Body of pancreas (tissue), 4 donors: ENCODE data around the gene PER3. TPM values are rescaled to one million over a fixed set of nuclear protein-coding genes. Genes with fewer than 3 reads are reported as not detected.

Experiments
- ATAC-seq: fragments of 150-250 bp; one replicate; pipeline ENCODE4 v1.9.1; 2016
- DNase-seq, 4 donors: peaks; one replicate each; pipeline ENCODE4 v3.0.0-alpha.2; 2019
- H3K27ac ChIP-seq, 4 donors: fragments of 200-600 bp; sonication (generic); 1 replicate in 3 of 4; 2 replicates in 1 of 4; pipeline versions ENCODE4 v1.5.1 to v1.6.1; 2016 to 2019; ENCODE audit warnings: mild to moderate bottlenecking in 1 of 4, mixed read lengths in 1 of 4, moderate library complexity in 1 of 4
- H3K27me3 ChIP-seq, 2 donors: fragments of 200-600 bp; sonication (generic); one replicate each; pipeline ENCODE4 v1.6.0; 2016; ENCODE audit warnings: mild to moderate bottlenecking in 1 of 2
- H3K36me3 ChIP-seq, 2 donors: fragments of 200-600 bp; sonication (generic); replicated peaks in 1 of 2; 2 replicates each; pipeline ENCODE4 v1.5.1; 2016; ENCODE audit warnings: low read depth in 2 of 2; ENCODE audit not compliant: insufficient read depth in 1 of 2
- H3K4me1 ChIP-seq: fragments of 200-600 bp; sonication (generic); one replicate; pipeline ENCODE4 v1.6.0; 2016
- H3K4me3 ChIP-seq, 2 donors: fragments of 200-600 bp; sonication (generic); 1 replicate in 1 of 2; 2 replicates in 1 of 2; pipeline ENCODE4 v1.5.1; 2016 to 2019
- H3K9me3 ChIP-seq, 3 donors: fragments of 200-600 bp; sonication (generic); 1 replicate in 2 of 3; 2 replicates in 1 of 3; pipeline ENCODE4 v1.5.1; 2016
- CTCF ChIP-seq, 7 experiments: fragments of 450-650 bp in 4 of 7; fragments of 200-600 bp in 3 of 7; sonication (generic) in 3 of 7; IDR thresholded peaks; one replicate each; pipeline ENCODE4 v1.5.1; 2016 to 2019; ENCODE audit warnings: antibody characterized with exemption in 7 of 7
- POLR2A ChIP-seq, 3 donors: fragments of 450-650 bp; IDR thresholded peaks; one replicate each; pipeline ENCODE4 v1.6.1; 2016; ENCODE audit warnings: antibody characterized with exemption in 3 of 3, mild to moderate bottlenecking in 2 of 3
- WGBS, 2 donors: methylation state at CpG; one replicate each; pipeline ENCODE4 v1.1.5; 2017; 5-methylcytosine and 5-hydroxymethylcytosine counted together
- intact Hi-C: fragments of 100-400 bp; cut with DNase I; formaldehyde crosslinking; loops from one replicate; pipeline ENCODE4 v1.15.1; 2023
- total RNA-seq, 2 donors: library from RNA; depleted of rRNA; stranded (reverse); fragments of >200 nt; gene quantifications; one replicate each; pipeline ENCODE4 v1.1.0, GENCODE V29; 2016

The PER3 gene
- total RNA-seq, 2 donors from 2014 or later: 10.4 to 11.9 TPM

- whole genome bisulfite sequencing, 2 donors: 56 to 73% methylated on average over 7 to 11 of the region's 11 CpGs
- TF ChIP-seq CTCF (IDR thresholded peaks at IDR 0.05): no peak
- no peak for TF ChIP-seq POLR2A (IDR thresholded peaks at IDR 0.05)
- DNase-seq (no peak), ATAC-seq (no peak)
- H3K36me3 ChIP-seq: no peaks in the 10 kb centered on the region
- H3K4me1 ChIP-seq: no peaks in the 10 kb centered on the region
- H3K27ac ChIP-seq: no peak overlapping the region
- no peaks in the 10 kb centered on the region for H3K27me3 ChIP-seq
- intact Hi-C loops: no loop called here
- peaks cover 0 to 6% (median 0%) of the 10 kb centered on the region in 3 donors for H3K9me3 ChIP-seq
- H3K4me3 ChIP-seq: no peak overlapping the region
Observed at GRCh38 chr1:7873801-7874795, 90.0 kb downstream of the PER3 start.

- H3K27ac ChIP-seq: no peak overlapping the region
- H3K4me1 ChIP-seq: no peaks in the 10 kb centered on the region
- WGBS, 2 donors: 12 to 14% methylated on average over 1 of the region's 1 CpG
- H3K9me3 ChIP-seq: peaks cover 0 to 6% (median 0%) of the 10 kb centered on the region in 3 donors
- intact Hi-C loops: no loop called here
- no peaks in the 10 kb centered on the region for H3K36me3 ChIP-seq
- H3K27me3 ChIP-seq: no peaks in the 10 kb centered on the region
- no peak for ATAC-seq
- no peak for DNase-seq
- no peak overlapping the region for H3K4me3 ChIP-seq
- TF ChIP-seq CTCF (IDR thresholded peaks at IDR 0.05): no peak
Observed at GRCh38 chr1:7878027-7878426, 93.9 kb downstream of the PER3 start.

- no peaks in the 10 kb centered on the region for H3K36me3 ChIP-seq
- no peak for DNase-seq
- H3K4me3 ChIP-seq: no peak overlapping the region
- peaks cover 0 to 6% (median 0%) of the 10 kb centered on the region in 3 donors for H3K9me3 ChIP-seq
- ATAC-seq: no peak
- 70 to 79% methylated on average over 3 of the region's 3 CpGs for WGBS, 2 donors
- H3K27ac ChIP-seq: no peak overlapping the region
- TF ChIP-seq POLR2A (IDR thresholded peaks at IDR 0.05) (no peak), CTCF (IDR thresholded peaks at IDR 0.05) (no peak)
- no peaks in the 10 kb centered on the region for H3K27me3 ChIP-seq
- no peaks in the 10 kb centered on the region for H3K4me1 ChIP-seq
- intact Hi-C loops: no loop called here
Observed at GRCh38 chr1:7879228-7879627, 95.1 kb downstream of the PER3 start.

- Histone ChIP-seq H3K27ac (no peak overlapping the region), H3K4me3 (no peak overlapping the region), H3K9me3 (no peaks in the 10 kb centered on the region), H3K27me3 (no peaks in the 10 kb centered on the region), H3K4me1 (peaks cover 9% of the 10 kb centered on the region), H3K36me3 (no peaks in the 10 kb centered on the region)
- TF ChIP-seq POLR2A (IDR thresholded peaks at IDR 0.05) (no peak), CTCF (IDR thresholded peaks at IDR 0.05) (no peak)
- intact Hi-C loops: no loop called here
- no peak for ATAC-seq
- 29 to 92% methylated on average over 1 of the region's 1 CpG for WGBS, 2 donors
- no peak for DNase-seq
Observed at GRCh38 chr1:7884757-7885156, 100.7 kb downstream of the PER3 start.
